NOMO-1 treated with dmso at 0.1 percent for 144 hours (cell line): Measurements from ENCODE around the gene GAS6.

ENCODE experiments used
- DNase-seq: peaks from one replicate; lab custom pipeline; 2025; ENCODE audit not compliant: unreplicated experiment; lab: John Stamatoyannopoulos, UW

The GAS6 gene

GRCh38 chr13:113888701-113889330, 24.9 kb upstream of the GAS6 start:
- DNase-seq, result no peak

GRCh38 chr13:113887700-113888201, 23.9 kb upstream of the GAS6 start:
- DNase-seq, result no peak

GRCh38 chr13:113886561-113887112, 22.8 kb upstream of the GAS6 start:
- DNase-seq, result no peak

GRCh38 chr13:113884821-113885220, 20.9 kb upstream of the GAS6 start:
- no peak for DNase-seq

- no peak for DNase-seq
Observed at GRCh38 chr13:113883921-113884804, 20.3 kb upstream of the GAS6 start.

- no peak for DNase-seq
Observed at GRCh38 chr13:113883314-113883811, 19.5 kb upstream of the GAS6 start.

GRCh38 chr13:113882716-113883115, 18.8 kb upstream of the GAS6 start:
- DNase-seq, result no peak

GRCh38 chr13:113882267-113882630, 18.4 kb upstream of the GAS6 start:
- DNase-seq, result no peak

GRCh38 chr13:113881614-113882266, 17.9 kb upstream of the GAS6 start:
- no peak for DNase-seq

GRCh38 chr13:113880651-113881611, 17.1 kb upstream of the GAS6 start:
- no peak for DNase-seq

- DNase-seq, result no peak
Observed at GRCh38 chr13:113879494-113880360, 15.9 kb upstream of the GAS6 start.

GRCh38 chr13:113879017-113879416, 15.1 kb upstream of the GAS6 start:
- DNase-seq, result no peak

- DNase-seq, result no peak
Observed at GRCh38 chr13:113877149-113877990, 13.5 kb upstream of the GAS6 start.

GRCh38 chr13:113876346-113877148, 12.7 kb upstream of the GAS6 start:
- DNase-seq, result no peak

- DNase-seq, result no peak
Observed at GRCh38 chr13:113875837-113876281, 12.0 kb upstream of the GAS6 start.

GRCh38 chr13:113875429-113875815, 11.5 kb upstream of the GAS6 start:
- no peak for DNase-seq
